Measurements from ENCODE around the gene CDC25C. TPM values are rescaled to one million over a fixed set of nuclear protein-coding genes. Genes with fewer than 3 reads are reported as not detected.

Gene CDC25C
- total RNA-seq, 5 donors from 2014 or later (not counting 1 experiment from before 2014, with no cell fraction given), result 0.23 TPM; not detected in 4

GRCh38 chr5:138316355-138316754 is 15.2 kb downstream of the CDC25C start:
- no peak for ATAC-seq (replicated peaks in 1 of 4)
- Mint-ChIP-seq H3K9me3 (no peaks in the 10 kb centered on the region), H3K4me3 (no peak overlapping the region), H3K36me3 (no peaks in the 10 kb centered on the region), H3K27me3 (no peaks in the 10 kb centered on the region), H3K27ac (no peak overlapping the region), H3K4me1 (no peaks in the 10 kb centered on the region)
- no CpG with 5 or more reads among the region's 3 CpGs for WGBS (ENCODE audit: insufficient coverage)
- Histone ChIP-seq H3K36me3 (ENCODE audit: control insufficient read depth in 2 of 2, extremely low read depth in 1 of 2, insufficient read depth in 1 of 2, low read length in 1 of 2) (no peaks in the 10 kb centered on the region), H3K4me3 (ENCODE audit: control insufficient read depth in 1 of 2, extremely low read depth in 1 of 2, low read length in 1 of 2) (no peak overlapping the region), H3K9me3 (no peaks in the 10 kb centered on the region), H3K27me3 (replicated peaks in 1 of 2; ENCODE audit: control insufficient read depth in 2 of 2, extremely low read depth in 1 of 2, insufficient read depth in 2 of 2, low read length in 1 of 2) (peaks cover 0 to 4% of the 10 kb centered on the region in 2 experiments), H3K4me1 (ENCODE audit: control insufficient read depth in 1 of 2, extremely low read depth in 1 of 2, insufficient read depth in 2 of 2, low read length in 2 of 2) (no peaks in the 10 kb centered on the region), H3K27ac (ENCODE audit: low read length) (no peak overlapping the region)
- ChIA-PET POLR2A (interaction anchor here in 1 of 2 donors (0.5 kb wide), 1 partner anchor 19 kb away, joined by 8 read pairs; no protein-coding TSS in a partner anchor), CTCF (no interaction called here)
- DNase-seq, result no peak

DNA sequence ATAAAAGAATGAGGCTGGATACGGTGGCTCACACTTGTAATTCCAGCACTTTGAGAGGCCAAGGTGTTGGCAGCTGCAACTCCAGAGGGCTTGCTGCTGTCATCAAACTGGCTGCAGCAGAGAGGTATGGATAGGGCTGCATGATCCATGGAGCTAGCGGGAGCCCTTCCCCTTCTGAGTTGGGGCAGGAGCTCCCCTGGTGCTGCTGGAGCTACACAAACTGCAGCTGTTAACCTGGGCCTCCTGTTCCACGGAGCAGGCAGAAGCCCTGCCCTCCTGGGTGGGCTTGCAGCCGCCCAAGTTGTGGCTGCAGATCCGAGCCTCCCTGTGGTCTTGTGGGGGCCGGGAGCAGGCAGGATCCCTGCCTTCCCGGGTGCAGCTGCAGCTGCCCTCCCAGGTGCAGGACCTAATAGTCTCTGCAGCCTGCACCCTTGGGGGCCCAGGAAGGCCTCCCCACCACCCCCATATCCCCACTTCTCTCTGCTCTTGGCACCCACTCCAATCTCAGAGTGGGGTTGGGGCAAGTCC is 15.8 kb downstream of the CDC25C start:
- Histone ChIP-seq H3K9me3 (no peaks in the 10 kb centered on the region), H3K27ac (ENCODE audit: low read length) (no peak overlapping the region), H3K4me3 (ENCODE audit: control insufficient read depth in 1 of 2, extremely low read depth in 1 of 2, low read length in 1 of 2) (no peak overlapping the region), H3K4me1 (ENCODE audit: control insufficient read depth in 1 of 2, extremely low read depth in 1 of 2, insufficient read depth in 2 of 2, low read length in 2 of 2) (no peaks in the 10 kb centered on the region), H3K36me3 (ENCODE audit: control insufficient read depth in 2 of 2, extremely low read depth in 1 of 2, insufficient read depth in 1 of 2, low read length in 1 of 2) (no peaks in the 10 kb centered on the region), H3K27me3 (replicated peaks in 1 of 2; ENCODE audit: control insufficient read depth in 2 of 2, extremely low read depth in 1 of 2, insufficient read depth in 2 of 2, low read length in 1 of 2) (peaks cover 0 to 4% of the 10 kb centered on the region in 2 experiments)
- H3K4me1 Mint-ChIP-seq, result no peaks in the 10 kb centered on the region
- H3K9me3 Mint-ChIP-seq, result no peaks in the 10 kb centered on the region
- no peaks in the 10 kb centered on the region for H3K27me3 Mint-ChIP-seq
- 98% methylated on average over 7 of the region's 7 CpGs for WGBS (ENCODE audit: insufficient coverage)
- ChIA-PET CTCF (no interaction called here), POLR2A (no interaction called here)
- H3K27ac Mint-ChIP-seq, result no peak overlapping the region
- no peak for DNase-seq
- ATAC-seq (replicated peaks in 1 of 4), result no peak
- H3K4me3 Mint-ChIP-seq, result no peak overlapping the region
- H3K36me3 Mint-ChIP-seq, result no peaks in the 10 kb centered on the region

DNA sequence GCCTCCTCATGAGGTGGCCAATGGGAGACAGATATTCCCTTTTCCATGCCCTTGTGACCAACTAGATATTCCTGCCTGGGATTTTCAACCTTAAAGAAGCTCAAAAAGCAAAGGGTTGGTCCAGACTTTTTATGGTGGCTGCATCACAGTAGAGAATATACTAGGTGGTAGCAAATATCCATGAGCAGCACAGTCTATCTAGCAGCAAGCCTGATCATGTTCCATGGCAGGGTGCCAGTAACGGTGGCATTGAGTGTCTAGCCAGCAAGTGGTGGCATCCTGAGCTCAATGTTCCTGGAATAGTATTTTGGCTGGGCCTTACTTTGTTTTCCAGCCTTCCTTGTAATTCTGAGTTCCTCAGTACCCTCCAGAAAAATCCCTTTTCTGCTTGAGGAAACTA is 25.8 kb downstream of the CDC25C start:
- H3K4me1 ChIP-seq (ENCODE audit: control insufficient read depth in 1 of 2, extremely low read depth in 1 of 2, insufficient read depth in 2 of 2, low read length in 2 of 2), result no peaks in the 10 kb centered on the region
- H3K9me3 ChIP-seq, result no peaks in the 10 kb centered on the region
- ATAC-seq (replicated peaks in 1 of 4) (no peak), DNase-seq (peak in 5 of 35 experiments; percentile 1 to 9 (median 4))
- POLR2A ChIA-PET, result no interaction called here
- H3K36me3 Mint-ChIP-seq, result no peaks in the 10 kb centered on the region
- 88% methylated on average over 1 of the region's 1 CpG for WGBS (ENCODE audit: insufficient coverage)
- H3K4me3 ChIP-seq (ENCODE audit: control insufficient read depth in 1 of 2, extremely low read depth in 1 of 2, low read length in 1 of 2), result no peak overlapping the region
- no peaks in the 10 kb centered on the region for H3K4me1 Mint-ChIP-seq
- no peaks in the 10 kb centered on the region for H3K27me3 Mint-ChIP-seq
- CTCF ChIA-PET, result no interaction called here
- H3K27me3 ChIP-seq (replicated peaks in 1 of 2; ENCODE audit: control insufficient read depth in 2 of 2, extremely low read depth in 1 of 2, insufficient read depth in 2 of 2, low read length in 1 of 2), result no peaks in the 10 kb centered on the region
- H3K27ac Mint-ChIP-seq, result no peak overlapping the region
- H3K36me3 ChIP-seq (ENCODE audit: control insufficient read depth in 2 of 2, extremely low read depth in 1 of 2, insufficient read depth in 1 of 2, low read length in 1 of 2), result no peaks in the 10 kb centered on the region
- no peak overlapping the region for H3K27ac ChIP-seq (ENCODE audit: low read length)
- no peaks in the 10 kb centered on the region for H3K9me3 Mint-ChIP-seq
- no peak overlapping the region for H3K4me3 Mint-ChIP-seq

DNA sequence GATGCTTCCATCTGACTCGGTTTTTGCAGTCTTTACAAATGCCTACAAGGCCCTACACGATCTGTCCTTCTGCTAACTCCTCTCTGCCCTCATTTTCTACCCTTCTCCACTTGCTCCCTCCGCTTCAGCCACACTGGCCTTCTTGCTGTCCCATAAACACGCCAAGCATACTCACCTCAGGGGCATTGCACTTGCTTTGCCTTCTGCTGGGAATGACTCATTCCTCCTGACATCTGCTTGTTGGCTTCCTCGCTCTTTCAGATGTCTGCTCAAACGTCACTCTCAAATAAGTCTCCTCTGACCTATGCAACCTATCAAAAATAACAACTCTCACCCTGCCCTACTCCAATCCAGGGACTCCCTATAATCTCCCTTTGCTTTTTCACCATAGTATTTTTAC is 28.2 kb downstream of the CDC25C start:
- Mint-ChIP-seq H3K9me3 (peaks cover 0 to 6% (median 0%) of the 10 kb centered on the region in 3 donors), H3K27me3 (no peaks in the 10 kb centered on the region), H3K4me1 (no peaks in the 10 kb centered on the region), H3K4me3 (no peak overlapping the region), H3K27ac (no peak overlapping the region), H3K36me3 (no peaks in the 10 kb centered on the region)
- no peaks in the 10 kb centered on the region for H3K36me3 ChIP-seq (ENCODE audit: control insufficient read depth in 2 of 2, extremely low read depth in 1 of 2, insufficient read depth in 1 of 2, low read length in 1 of 2)
- 95% methylated on average over 4 of the region's 6 CpGs for WGBS (ENCODE audit: insufficient coverage)
- H3K4me1 ChIP-seq (ENCODE audit: control insufficient read depth in 1 of 2, extremely low read depth in 1 of 2, insufficient read depth in 2 of 2, low read length in 2 of 2), result no peaks in the 10 kb centered on the region
- CTCF ChIA-PET, result no interaction called here
- no peaks in the 10 kb centered on the region for H3K27me3 ChIP-seq (replicated peaks in 1 of 2; ENCODE audit: control insufficient read depth in 2 of 2, extremely low read depth in 1 of 2, insufficient read depth in 2 of 2, low read length in 1 of 2)
- H3K9me3 ChIP-seq, result no peaks in the 10 kb centered on the region
- POLR2A ChIA-PET, result interaction anchor here (0.6 to 0.8 kb wide), 2 partner anchors 15 to 89 kb away, joined by 3 to 5 read pairs; no protein-coding TSS in a partner anchor
- DNase-seq, result no peak
- no peak overlapping the region for H3K27ac ChIP-seq (ENCODE audit: low read length)
- no peak for ATAC-seq (replicated peaks in 1 of 4)
- H3K4me3 ChIP-seq (ENCODE audit: control insufficient read depth in 1 of 2, extremely low read depth in 1 of 2, low read length in 1 of 2), result no peak overlapping the region

DNA sequence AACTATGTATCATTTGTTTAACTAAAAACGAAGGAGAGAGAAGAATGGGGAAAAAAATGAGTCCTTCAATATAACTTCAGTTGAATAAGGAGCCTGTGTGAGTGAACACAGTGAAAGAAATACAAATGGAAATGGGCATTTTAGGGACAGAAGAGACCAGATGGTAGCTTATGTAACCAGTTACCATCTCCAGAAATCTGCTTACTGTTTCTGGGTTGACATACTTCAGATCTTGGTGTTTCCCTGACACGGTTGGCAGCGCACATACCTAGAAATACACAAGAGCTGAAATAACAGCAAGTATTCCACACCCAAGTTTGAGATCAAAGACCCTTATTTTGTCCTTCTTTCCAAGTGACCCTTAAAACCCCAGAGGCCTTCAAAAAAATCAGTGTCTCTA is 42.3 kb downstream of the CDC25C start:
- no peaks in the 10 kb centered on the region for H3K27me3 Mint-ChIP-seq
- H3K36me3 Mint-ChIP-seq, result no peaks in the 10 kb centered on the region
- H3K27ac Mint-ChIP-seq, result no peak overlapping the region
- ATAC-seq (replicated peaks in 1 of 4) (no peak), DNase-seq (no peak)
- Histone ChIP-seq H3K27me3 (replicated peaks in 1 of 2; ENCODE audit: control insufficient read depth in 2 of 2, extremely low read depth in 1 of 2, insufficient read depth in 2 of 2, low read length in 1 of 2) (no peaks in the 10 kb centered on the region), H3K4me3 (ENCODE audit: control insufficient read depth in 1 of 2, extremely low read depth in 1 of 2, low read length in 1 of 2) (no peak overlapping the region), H3K36me3 (ENCODE audit: control insufficient read depth in 2 of 2, extremely low read depth in 1 of 2, insufficient read depth in 1 of 2, low read length in 1 of 2) (no peaks in the 10 kb centered on the region), H3K4me1 (ENCODE audit: control insufficient read depth in 1 of 2, extremely low read depth in 1 of 2, insufficient read depth in 2 of 2, low read length in 2 of 2) (no peaks in the 10 kb centered on the region), H3K9me3 (no peaks in the 10 kb centered on the region), H3K27ac (ENCODE audit: low read length) (no peak overlapping the region)
- no peaks in the 10 kb centered on the region for H3K9me3 Mint-ChIP-seq
- ChIA-PET CTCF (no interaction called here), POLR2A (interaction anchor here in 1 of 2 donors (0.6 kb wide), 1 partner anchor 1031 kb away, joined by 4 read pairs; no protein-coding TSS in a partner anchor)
- no peaks in the 10 kb centered on the region for H3K4me1 Mint-ChIP-seq
- WGBS (ENCODE audit: insufficient coverage), result 100% methylated on average over 2 of the region's 3 CpGs
- H3K4me3 Mint-ChIP-seq, result no peak overlapping the region

GRCh38 chr5:138287246-138287645 is 44.4 kb downstream of the CDC25C start:
- H3K4me1 ChIP-seq (ENCODE audit: control insufficient read depth in 1 of 2, extremely low read depth in 1 of 2, insufficient read depth in 2 of 2, low read length in 2 of 2), result no peaks in the 10 kb centered on the region
- DNase-seq (no peak), ATAC-seq (replicated peaks in 1 of 4) (no peak)
- no peaks in the 10 kb centered on the region for H3K27me3 ChIP-seq (replicated peaks in 1 of 2; ENCODE audit: control insufficient read depth in 2 of 2, extremely low read depth in 1 of 2, insufficient read depth in 2 of 2, low read length in 1 of 2)
- Mint-ChIP-seq H3K9me3 (no peaks in the 10 kb centered on the region), H3K27ac (no peak overlapping the region), H3K4me1 (no peaks in the 10 kb centered on the region), H3K27me3 (no peaks in the 10 kb centered on the region), H3K36me3 (no peaks in the 10 kb centered on the region), H3K4me3 (no peak overlapping the region)
- ChIA-PET POLR2A (no interaction called here), CTCF (no interaction called here)
- H3K4me3 ChIP-seq (ENCODE audit: control insufficient read depth in 1 of 2, extremely low read depth in 1 of 2, low read length in 1 of 2), result no peak overlapping the region
- no peaks in the 10 kb centered on the region for H3K9me3 ChIP-seq
- WGBS (ENCODE audit: insufficient coverage), result 100% methylated on average over 1 of the region's 1 CpG
- no peak overlapping the region for H3K27ac ChIP-seq (ENCODE audit: low read length)
- no peaks in the 10 kb centered on the region for H3K36me3 ChIP-seq (ENCODE audit: control insufficient read depth in 2 of 2, extremely low read depth in 1 of 2, insufficient read depth in 1 of 2, low read length in 1 of 2)
